Natural killer cell (primary cell): ENCODE data around the gene MS4A4A. TPM values are rescaled to one million over a fixed set of nuclear protein-coding genes. Genes with fewer than 3 reads are reported as not detected.

Experiments
- ATAC-seq, 3 donors: fragments of 150-1000 bp in 2 of 3; fragments of 200-7000 bp in 1 of 3; cut with Tn5 transposase; 1 replicate in 1 of 3; 2 replicates in 2 of 3; pipeline ENCODE4 v1.10.0; 2021; ENCODE audit warnings: mild to moderate bottlenecking in 2 of 3, moderate library complexity in 2 of 3
- DNase-seq, 2 donors: peaks; one replicate each; pipeline versions ENCODE4 v3.0.0 to v3.0.0-alpha.2; 2013 to 2021; ENCODE audit warnings: mixed read lengths in 1 of 2
- H3K27ac ChIP-seq: one replicate; pipeline ENCODE4 v1.5.1; 2013; ENCODE audit warnings: mild to moderate bottlenecking, low read length
- H3K27me3 ChIP-seq: one replicate; pipeline ENCODE4 v1.6.1; 2013; ENCODE audit warnings: low read length; ENCODE audit not compliant: control insufficient read depth, insufficient read depth
- H3K36me3 ChIP-seq: one replicate; pipeline ENCODE4 v1.6.1; 2013; ENCODE audit warnings: low read length; ENCODE audit not compliant: control insufficient read depth, insufficient read depth
- H3K4me1 ChIP-seq: one replicate; pipeline ENCODE4 v1.6.1; 2013; ENCODE audit warnings: low read length; ENCODE audit not compliant: control insufficient read depth, insufficient read depth
- H3K4me3 ChIP-seq: one replicate; pipeline ENCODE4 v1.5.1; 2013; ENCODE audit warnings: low read length
- H3K9me3 ChIP-seq: one replicate; pipeline ENCODE4 v1.6.1; 2013; ENCODE audit warnings: low read length; ENCODE audit not compliant: control insufficient read depth, insufficient read depth
- H3K27ac Mint-ChIP-seq, 2 donors: one replicate each; pipeline ENCODE4 v1.8.0; 2022; ENCODE audit warnings: mild to moderate bottlenecking in 2 of 2, mixed read lengths in 2 of 2, moderate library complexity in 1 of 2
- H3K27me3 Mint-ChIP-seq, 2 donors: one replicate each; pipeline ENCODE4 v1.8.0; 2022; ENCODE audit warnings: low read depth in 2 of 2, mixed read lengths in 2 of 2
- H3K36me3 Mint-ChIP-seq: one replicate; pipeline ENCODE4 v1.8.0; 2022; ENCODE audit warnings: mixed read lengths
- H3K4me1 Mint-ChIP-seq, 2 donors: one replicate each; pipeline ENCODE4 v1.8.0; 2022; ENCODE audit warnings: mixed read lengths in 2 of 2
- H3K4me3 Mint-ChIP-seq: one replicate; pipeline ENCODE4 v1.8.0; 2022; ENCODE audit warnings: mild to moderate bottlenecking, moderate library complexity, mixed read lengths
- H3K9me3 Mint-ChIP-seq, 2 donors: one replicate each; pipeline ENCODE4 v1.8.0; 2022; ENCODE audit warnings: mixed read lengths in 2 of 2
- WGBS: methylation state at CpG from one replicate; pipeline ENCODE4 v1.1.7; 2013; ENCODE audit warnings: missing lambda C conversion rate; ENCODE audit not compliant: insufficient coverage; 5-methylcytosine and 5-hydroxymethylcytosine counted together
- intact Hi-C: fragments of 100-400 bp; cut with micrococcal nuclease; formaldehyde crosslinking; loops from one replicate; pipeline ENCODE4 v1.14.2; 2022
- total RNA-seq, 4 donors: library from RNA; stranded (reverse); fragments of 120-200 nt in 1 of 4; gene quantifications; one replicate each; pipeline versions ENCODE4 v1.2.3 to v1.2.4, GENCODE V29; 2013 to 2022
- TF ChIP-seq, protein P1 (sequence below): fragments of 200-600 bp; IDR thresholded peaks from one replicate; pipeline ENCODE4 v1.8.0; 2022; ENCODE audit warnings: antibody characterized with exemption

MS4A4A gene
- total RNA-seq: 1 to 10 TPM in 2 of 3 donors, under 1 TPM in 1; 0.71 to 1.6 (median 1.2) TPM
- total RNA-seq (2013): 1.3 TPM

DNA sequence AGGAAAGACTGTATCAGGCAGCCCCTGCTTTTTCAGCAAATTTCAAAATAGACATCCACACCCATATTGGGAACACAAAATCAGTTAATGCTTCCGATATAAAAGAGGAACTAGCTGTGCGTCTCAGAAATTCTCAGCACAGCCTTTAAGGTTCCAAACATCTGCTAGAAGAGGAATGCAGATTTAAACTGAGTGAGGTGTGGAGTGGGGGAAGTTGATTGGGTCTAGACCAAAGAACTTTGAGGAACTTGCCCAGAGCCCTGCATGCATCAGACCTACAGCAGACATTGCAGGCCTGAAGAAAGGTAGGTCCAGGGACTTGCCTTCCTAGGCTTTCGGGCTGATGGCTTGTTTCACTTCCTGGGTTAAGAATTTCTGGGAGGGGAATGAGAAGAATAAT, at the start of gene MS4A4A:
Gene MS4A4A, plus strand, starts transcription at position 255 of the 400 bp plus-strand sequence. Its CDS starts 10 bp downstream, at position 265.
- no peak within 1 kb of the TSS for H3K4me3 Mint-ChIP-seq
- H3K9me3 Mint-ChIP-seq: no peaks in the 10 kb centered on the region
- H3K36me3 ChIP-seq: no peaks in the 10 kb centered on the region
- TF ChIP-seq, protein P1, sequence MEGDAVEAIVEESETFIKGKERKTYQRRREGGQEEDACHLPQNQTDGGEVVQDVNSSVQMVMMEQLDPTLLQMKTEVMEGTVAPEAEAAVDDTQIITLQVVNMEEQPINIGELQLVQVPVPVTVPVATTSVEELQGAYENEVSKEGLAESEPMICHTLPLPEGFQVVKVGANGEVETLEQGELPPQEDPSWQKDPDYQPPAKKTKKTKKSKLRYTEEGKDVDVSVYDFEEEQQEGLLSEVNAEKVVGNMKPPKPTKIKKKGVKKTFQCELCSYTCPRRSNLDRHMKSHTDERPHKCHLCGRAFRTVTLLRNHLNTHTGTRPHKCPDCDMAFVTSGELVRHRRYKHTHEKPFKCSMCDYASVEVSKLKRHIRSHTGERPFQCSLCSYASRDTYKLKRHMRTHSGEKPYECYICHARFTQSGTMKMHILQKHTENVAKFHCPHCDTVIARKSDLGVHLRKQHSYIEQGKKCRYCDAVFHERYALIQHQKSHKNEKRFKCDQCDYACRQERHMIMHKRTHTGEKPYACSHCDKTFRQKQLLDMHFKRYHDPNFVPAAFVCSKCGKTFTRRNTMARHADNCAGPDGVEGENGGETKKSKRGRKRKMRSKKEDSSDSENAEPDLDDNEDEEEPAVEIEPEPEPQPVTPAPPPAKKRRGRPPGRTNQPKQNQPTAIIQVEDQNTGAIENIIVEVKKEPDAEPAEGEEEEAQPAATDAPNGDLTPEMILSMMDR: no peak
- intact Hi-C loops: no loop called here
- no peaks in the 10 kb centered on the region for H3K4me1 Mint-ChIP-seq
- no peaks in the 10 kb centered on the region for H3K4me1 ChIP-seq
- peaks cover 10 to 15% of the 10 kb centered on the region in 2 donors for H3K27me3 Mint-ChIP-seq
- WGBS: 40% methylated on average over 3 of the region's 3 CpGs
- H3K27ac ChIP-seq: no peak within 1 kb of the TSS
- no peak for DNase-seq
- no peaks in the 10 kb centered on the region for H3K9me3 ChIP-seq
- H3K36me3 Mint-ChIP-seq: no peaks in the 10 kb centered on the region
- H3K27me3 ChIP-seq: no peaks in the 10 kb centered on the region
- no peak within 1 kb of the TSS for H3K27ac Mint-ChIP-seq
- peak in 1 of 3 donors; percentile 56 for ATAC-seq
- no peak within 1 kb of the TSS for H3K4me3 ChIP-seq

DNA sequence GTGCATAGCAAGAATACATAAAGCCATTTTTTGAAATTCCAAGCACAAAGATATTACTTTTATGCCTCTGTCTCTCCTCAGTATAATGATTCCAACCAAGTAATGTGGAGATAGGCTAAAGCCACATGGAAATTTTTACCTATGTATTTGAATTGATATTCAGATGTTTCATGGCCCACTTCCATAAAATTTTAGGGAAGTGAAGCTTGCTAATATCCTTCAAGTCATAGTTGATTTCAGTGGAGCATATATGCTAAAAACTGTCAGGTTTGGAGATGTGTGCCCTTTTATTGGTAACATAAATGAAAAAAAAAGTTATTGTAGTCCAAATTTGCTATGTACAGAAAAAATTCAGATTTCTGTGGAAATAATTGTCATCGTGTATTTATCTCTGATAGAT, 49.8 kb upstream of the MS4A4A start:
- H3K27me3 Mint-ChIP-seq: peaks cover 3 to 8% of the 10 kb centered on the region in 2 donors
- H3K4me1 ChIP-seq: no peaks in the 10 kb centered on the region
- ATAC-seq (no peak), DNase-seq (no peak)
- no peak overlapping the region for H3K4me3 ChIP-seq
- no peaks in the 10 kb centered on the region for H3K27me3 ChIP-seq
- WGBS: no CpG with 5 or more reads among the region's 1 CpG
- no peak overlapping the region for H3K27ac Mint-ChIP-seq
- no peaks in the 10 kb centered on the region for H3K9me3 Mint-ChIP-seq
- no peaks in the 10 kb centered on the region for H3K9me3 ChIP-seq
- no peak overlapping the region for H3K4me3 Mint-ChIP-seq
- H3K27ac ChIP-seq: no peak overlapping the region
- TF ChIP-seq, protein P1: no peak
- no peaks in the 10 kb centered on the region for H3K4me1 Mint-ChIP-seq
- H3K36me3 Mint-ChIP-seq: no peaks in the 10 kb centered on the region
- H3K36me3 ChIP-seq: no peaks in the 10 kb centered on the region
- intact Hi-C loops: no loop called here

- no peaks in the 10 kb centered on the region for H3K36me3 Mint-ChIP-seq
- H3K9me3 Mint-ChIP-seq: no peaks in the 10 kb centered on the region
- no peak overlapping the region for H3K27ac Mint-ChIP-seq
- WGBS: 81% methylated on average over 2 of the region's 3 CpGs
- H3K4me3 Mint-ChIP-seq: no peak overlapping the region
- H3K4me1 Mint-ChIP-seq: no peaks in the 10 kb centered on the region
- peaks cover 9 to 30% of the 10 kb centered on the region in 2 donors for H3K27me3 Mint-ChIP-seq
- Histone ChIP-seq H3K4me3 (no peak overlapping the region), H3K27ac (no peak overlapping the region), H3K27me3 (no peaks in the 10 kb centered on the region), H3K9me3 (no peaks in the 10 kb centered on the region), H3K4me1 (no peaks in the 10 kb centered on the region), H3K36me3 (no peaks in the 10 kb centered on the region)
- ATAC-seq: no peak
- intact Hi-C loops: no loop called here
- TF ChIP-seq, protein P1: no peak
- DNase-seq: no peak
Observed at GRCh38 chr11:60235321-60235720, 45.1 kb upstream of the MS4A4A start.

- 71% methylated on average over 5 of the region's 5 CpGs for WGBS
- TF ChIP-seq, protein P1: no peak
- Mint-ChIP-seq H3K4me1 (no peaks in the 10 kb centered on the region), H3K27ac (no peak overlapping the region), H3K9me3 (no peaks in the 10 kb centered on the region), H3K36me3 (no peaks in the 10 kb centered on the region), H3K27me3 (peaks cover 11 to 47% of the 10 kb centered on the region in 2 donors), H3K4me3 (no peak overlapping the region)
- Histone ChIP-seq H3K4me1 (no peaks in the 10 kb centered on the region), H3K4me3 (no peak overlapping the region), H3K27me3 (no peaks in the 10 kb centered on the region), H3K36me3 (no peaks in the 10 kb centered on the region), H3K27ac (no peak overlapping the region), H3K9me3 (no peaks in the 10 kb centered on the region)
- DNase-seq (no peak), ATAC-seq (no peak)
- intact Hi-C loops: no loop called here
Observed at GRCh38 chr11:60240662-60241061, 39.8 kb upstream of the MS4A4A start.
